ENCODE results near the gene SFTPA1. TPM values are rescaled to one million over a fixed set of nuclear protein-coding genes. Genes with fewer than 3 reads are reported as not detected.

SFTPA1 gene
- polyA plus RNA-seq, 3 donors: not detected

DNA sequence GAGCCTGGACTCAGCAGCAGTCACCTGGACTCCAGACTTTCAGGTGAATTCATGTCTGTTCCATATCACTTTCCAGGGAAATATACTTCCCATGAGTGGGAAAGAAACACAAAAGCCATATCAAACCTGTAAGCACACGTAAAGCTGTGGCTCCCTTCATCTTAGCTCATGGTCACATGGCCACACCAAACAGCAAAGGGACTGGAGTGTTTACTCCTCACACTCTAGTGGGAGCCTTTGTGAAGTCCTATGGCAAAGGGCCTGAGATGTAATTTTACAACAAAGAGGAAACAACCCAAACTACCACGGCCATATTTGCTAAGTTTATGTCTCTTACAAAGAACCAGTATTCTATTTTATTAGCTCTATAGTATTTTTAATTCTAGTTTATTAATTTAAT, 16.3 kb downstream of the SFTPA1 start:
- Histone ChIP-seq H3K4me2 (replicated peaks; ENCODE audit: extremely low read depth, low read length, poor library complexity, severe bottlenecking) (no peak overlapping the region), H3K79me2 (ENCODE audit: insufficient read depth, low read length) (no peaks in the 10 kb centered on the region), H3K9me3 (replicated peaks in 1 of 2; ENCODE audit: control insufficient read depth in 1 of 2, insufficient read depth in 1 of 2, low read length in 2 of 2) (peaks cover 0 to 4% of the 10 kb centered on the region in 2 donors), H3K4me3 (replicated peaks in 1 of 3; ENCODE audit: low read depth in 2 of 3, low read length in 3 of 3) (no peak overlapping the region), H3K9ac (ENCODE audit: insufficient read depth, low read length, poor library complexity, severe bottlenecking) (no peak overlapping the region), H3K36me3 (replicated peaks in 1 of 2; ENCODE audit: control insufficient read depth in 1 of 2, insufficient read depth in 2 of 2, low read length in 2 of 2) (no peaks in the 10 kb centered on the region), H3K27ac (ENCODE audit: low read depth in 1 of 2, low read length in 2 of 2) (no peak overlapping the region), H3K27me3 (ENCODE audit: control insufficient read depth in 2 of 2, insufficient read depth in 2 of 2, low read length in 2 of 2) (no peaks in the 10 kb centered on the region), H4K20me1 (ENCODE audit: insufficient read depth, low read length) (no peaks in the 10 kb centered on the region), H3K4me1 (ENCODE audit: control insufficient read depth in 1 of 2, insufficient read depth in 2 of 2, low read length in 2 of 2) (no peaks in the 10 kb centered on the region), H2AFZ (ENCODE audit: insufficient read depth, low read depth, low read length, poor library complexity, severe bottlenecking) (no peak overlapping the region)
- TF ChIP-seq, protein P1, sequence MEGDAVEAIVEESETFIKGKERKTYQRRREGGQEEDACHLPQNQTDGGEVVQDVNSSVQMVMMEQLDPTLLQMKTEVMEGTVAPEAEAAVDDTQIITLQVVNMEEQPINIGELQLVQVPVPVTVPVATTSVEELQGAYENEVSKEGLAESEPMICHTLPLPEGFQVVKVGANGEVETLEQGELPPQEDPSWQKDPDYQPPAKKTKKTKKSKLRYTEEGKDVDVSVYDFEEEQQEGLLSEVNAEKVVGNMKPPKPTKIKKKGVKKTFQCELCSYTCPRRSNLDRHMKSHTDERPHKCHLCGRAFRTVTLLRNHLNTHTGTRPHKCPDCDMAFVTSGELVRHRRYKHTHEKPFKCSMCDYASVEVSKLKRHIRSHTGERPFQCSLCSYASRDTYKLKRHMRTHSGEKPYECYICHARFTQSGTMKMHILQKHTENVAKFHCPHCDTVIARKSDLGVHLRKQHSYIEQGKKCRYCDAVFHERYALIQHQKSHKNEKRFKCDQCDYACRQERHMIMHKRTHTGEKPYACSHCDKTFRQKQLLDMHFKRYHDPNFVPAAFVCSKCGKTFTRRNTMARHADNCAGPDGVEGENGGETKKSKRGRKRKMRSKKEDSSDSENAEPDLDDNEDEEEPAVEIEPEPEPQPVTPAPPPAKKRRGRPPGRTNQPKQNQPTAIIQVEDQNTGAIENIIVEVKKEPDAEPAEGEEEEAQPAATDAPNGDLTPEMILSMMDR (IDR thresholded peaks at IDR 0.05): no peak
- H3K27me3 Mint-ChIP-seq (ENCODE audit: low read depth in 3 of 3): peaks cover 0 to 2% (median 0%) of the 10 kb centered on the region in 3 donors
- H3K27ac Mint-ChIP-seq: no peak overlapping the region
- WGBS (ENCODE audit: insufficient coverage): no CpG with 5 or more reads among the region's 2 CpGs
- intact Hi-C loops (cut with micrococcal nuclease): no loop called here
- no peak overlapping the region for H3K4me3 Mint-ChIP-seq
- no peak for DNase-seq
- H3K4me1 Mint-ChIP-seq: no peaks in the 10 kb centered on the region
- H3K36me3 Mint-ChIP-seq: no peaks in the 10 kb centered on the region
- H3K9me3 Mint-ChIP-seq: peaks cover 2 to 10% (median 5%) of the 10 kb centered on the region in 7 donors

DNA sequence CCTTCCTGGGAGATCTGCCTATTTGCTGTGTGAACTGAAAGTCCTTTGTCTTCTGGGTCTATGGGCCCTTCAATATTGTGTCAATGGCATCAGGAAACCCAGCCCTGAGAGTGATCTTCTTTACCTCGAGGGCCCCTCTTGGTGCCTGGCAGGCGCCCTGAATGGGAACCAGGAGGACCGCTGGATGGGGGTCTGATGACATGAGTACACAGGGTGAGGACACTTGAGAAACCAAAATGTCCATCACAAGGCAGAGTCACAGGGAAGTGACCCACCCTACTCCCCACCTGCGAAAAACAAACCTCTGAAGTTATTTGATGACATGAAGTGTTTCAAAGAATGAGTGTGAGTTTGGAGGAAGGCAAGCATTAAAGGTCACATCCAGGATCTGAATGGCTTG, 17.3 kb downstream of the SFTPA1 start:
- WGBS (ENCODE audit: insufficient coverage): no CpG with 5 or more reads among the region's 4 CpGs
- Mint-ChIP-seq H3K4me1 (no peaks in the 10 kb centered on the region), H3K27me3 (ENCODE audit: low read depth in 3 of 3) (peaks cover 0 to 2% (median 0%) of the 10 kb centered on the region in 3 donors), H3K4me3 (no peak overlapping the region), H3K9me3 (peaks cover 0 to 8% (median 5%) of the 10 kb centered on the region in 7 donors), H3K36me3 (no peaks in the 10 kb centered on the region), H3K27ac (no peak overlapping the region)
- no peaks in the 10 kb centered on the region for H3K4me1 ChIP-seq (ENCODE audit: control insufficient read depth in 1 of 2, insufficient read depth in 2 of 2, low read length in 2 of 2)
- H3K36me3 ChIP-seq (replicated peaks in 1 of 2; ENCODE audit: control insufficient read depth in 1 of 2, insufficient read depth in 2 of 2, low read length in 2 of 2): no peaks in the 10 kb centered on the region
- H3K27me3 ChIP-seq (ENCODE audit: control insufficient read depth in 2 of 2, insufficient read depth in 2 of 2, low read length in 2 of 2): no peaks in the 10 kb centered on the region
- peaks cover 0 to 4% of the 10 kb centered on the region in 2 donors for H3K9me3 ChIP-seq (replicated peaks in 1 of 2; ENCODE audit: control insufficient read depth in 1 of 2, insufficient read depth in 1 of 2, low read length in 2 of 2)
- H3K4me2 ChIP-seq (replicated peaks; ENCODE audit: extremely low read depth, low read length, poor library complexity, severe bottlenecking): no peak overlapping the region
- no peak overlapping the region for H3K9ac ChIP-seq (ENCODE audit: insufficient read depth, low read length, poor library complexity, severe bottlenecking)
- H3K27ac ChIP-seq (ENCODE audit: low read depth in 1 of 2, low read length in 2 of 2): no peak overlapping the region
- no peaks in the 10 kb centered on the region for H3K79me2 ChIP-seq (ENCODE audit: insufficient read depth, low read length)
- intact Hi-C loops (cut with micrococcal nuclease): no loop called here
- no peaks in the 10 kb centered on the region for H4K20me1 ChIP-seq (ENCODE audit: insufficient read depth, low read length)
- H3K4me3 ChIP-seq (replicated peaks in 1 of 3; ENCODE audit: low read depth in 2 of 3, low read length in 3 of 3): no peak overlapping the region
- TF ChIP-seq, protein P1 (IDR thresholded peaks at IDR 0.05): no peak
- DNase-seq: no peak
- H2AFZ ChIP-seq (ENCODE audit: insufficient read depth, low read depth, low read length, poor library complexity, severe bottlenecking): no peak overlapping the region

All from CD14-positive monocyte (primary cell).